HCT116 (cell line): ENCODE data around the gene SNIP1. TPM values are rescaled to one million over a fixed set of nuclear protein-coding genes. Genes with fewer than 3 reads are reported as not detected.

ENCODE experiments used
- ATAC-seq: fragments of 200-7000 bp; cut with Tn5 transposase; 2 replicates; pipeline ENCODE4 v1.9.1; 2020; ENCODE audit warnings: mild to moderate bottlenecking, moderate library complexity
- BruUV-seq: library from RNA; stranded (reverse); fragments of 400-500 nt; replicated peaks from 2 replicates; lab custom pipeline; 2021; lab: Mats Ljungman, UMichigan
- CTCF ChIA-PET: fragments of 300-600 bp; sonication (Branson Sonifier 250); formaldehyde crosslinking; loops from one replicate; lab custom pipeline; 2021; ENCODE audit warnings: antibody characterized with exemption; lab: Charles Lee
- POLR2A ChIA-PET: fragments of 300-600, 350-600 bp; sonication (Branson Sonifier 250); formaldehyde crosslinking; loops from one replicate; lab custom pipeline; 2021; ENCODE audit warnings: antibody characterized with exemption; lab: Charles Lee
- RAD21 ChIA-PET, 2 experiments: fragments of 300-600 bp; sonication (Branson Sonifier 250); formaldehyde crosslinking; loops; one replicate each; lab custom pipeline; 2023; ENCODE audit warnings: low total read pairs in 2 of 2; ENCODE audit not compliant: uncharacterized antibody in 2 of 2, unreplicated experiment in 2 of 2, low non-redundant PET in 1 of 2; lab: Charles Lee
- DNase-seq: peaks from one replicate; pipeline ENCODE4 v3.0.0-alpha.2; 2010; ENCODE audit warnings: low read depth, low spot score
- H2AFZ ChIP-seq: fragments of 200-600 bp; shearing (Covaris generic), sonication (generic); 2 replicates; pipeline ENCODE4 v1.6.1; 2017; ENCODE audit warnings: low read depth, mixed run types, mixed read lengths, antibody characterized with exemption, low read length; ENCODE audit not compliant: poor library complexity, severe bottlenecking
- H3K27ac ChIP-seq: 2 replicates; pipeline ENCODE4 v1.5.1; 2012; ENCODE audit warnings: low read depth, low read length
- H3K27me3 ChIP-seq: fragments of 200-600 bp; sonication (generic); 2 replicates; pipeline ENCODE4 v1.6.1; 2016; ENCODE audit warnings: mixed run types, low read length, mixed read lengths; ENCODE audit not compliant: insufficient read depth
- H3K36me3 ChIP-seq, 2 experiments: fragments of 200-500 bp in 1 of 2; fragments of 200-600 bp in 1 of 2; sonication (Bioruptor generic) in 1 of 2; sonication (generic) in 1 of 2; 2 replicates each; pipeline versions ENCODE4 v1.5.1 to v1.6.1; 2014 to 2016; ENCODE audit warnings: low read length in 2 of 2, inconsistent platforms in 1 of 2, mixed read lengths in 1 of 2, mixed run types in 1 of 2; ENCODE audit not compliant: insufficient read depth in 2 of 2, control insufficient read depth in 1 of 2
- H3K4me1 ChIP-seq, 2 experiments: fragments of 200-600 bp in 1 of 2; sonication (generic) in 1 of 2; 2 replicates each; pipeline versions ENCODE4 v1.5.1 to v1.6.1; 2012 to 2017; ENCODE audit warnings: low read length in 2 of 2, inconsistent platforms in 1 of 2, mild to moderate bottlenecking in 1 of 2, mixed read lengths in 1 of 2, mixed run types in 1 of 2, moderate library complexity in 1 of 2; ENCODE audit not compliant: insufficient read depth in 2 of 2, control insufficient read depth in 1 of 2
- H3K4me2 ChIP-seq: fragments of 200-600 bp; sonication (generic); 2 replicates; pipeline ENCODE4 v1.6.1; 2017; ENCODE audit warnings: mixed run types, low read length, mixed read lengths
- H3K4me3 ChIP-seq, 2 experiments: fragments of 200-600 bp in 1 of 2; sonication (generic) in 1 of 2; replicated peaks in 1 of 2; 2 replicates each; pipeline ENCODE4 v1.5.1; 2011 to 2016; ENCODE audit warnings: low read length in 2 of 2, control low read depth in 1 of 2, low read depth in 1 of 2, mild to moderate bottlenecking in 1 of 2, mixed read lengths in 1 of 2, mixed run types in 1 of 2
- H3K79me2 ChIP-seq: fragments of 200-600 bp; sonication (generic); 2 replicates; pipeline ENCODE4 v1.6.1; 2017; ENCODE audit warnings: mild to moderate bottlenecking, mixed run types, low read length, moderate library complexity, mixed read lengths; ENCODE audit not compliant: insufficient read depth
- H3K9ac ChIP-seq: fragments of 200-600 bp; sonication (generic); 2 replicates; pipeline ENCODE4 v1.6.1; 2016; ENCODE audit warnings: low read length, mixed read lengths
- H3K9me2 ChIP-seq: fragments of 200-600 bp; sonication (generic), shearing (Covaris generic); 2 replicates; pipeline ENCODE4 v1.6.1; 2017; ENCODE audit warnings: mixed run types, mild to moderate bottlenecking, moderate library complexity; ENCODE audit not compliant: insufficient read depth
- H3K9me3 ChIP-seq, 2 experiments: fragments of 200-500 bp in 1 of 2; fragments of 200-600 bp in 1 of 2; sonication (Bioruptor generic) in 1 of 2; sonication (generic) in 1 of 2; 2 replicates each; pipeline ENCODE4 v1.6.1; 2014 to 2017; ENCODE audit warnings: low read length in 2 of 2, mixed read lengths in 2 of 2, inconsistent platforms in 1 of 2, low read depth in 1 of 2, mild to moderate bottlenecking in 1 of 2, mixed run types in 1 of 2, moderate library complexity in 1 of 2; ENCODE audit not compliant: control insufficient read depth in 1 of 2, insufficient read depth in 1 of 2
- H4K20me1 ChIP-seq: fragments of 200-600 bp; sonication (generic), shearing (Covaris generic); 2 replicates; pipeline ENCODE4 v1.6.1; 2017; ENCODE audit warnings: mixed run types, mild to moderate bottlenecking, moderate library complexity; ENCODE audit not compliant: insufficient read depth
- CBX3 ChIP-seq: IDR thresholded peaks from 2 replicates; pipeline ENCODE4 v1.6.1; 2012; ENCODE audit warnings: low read depth
- EGR1 ChIP-seq: IDR thresholded peaks from 2 replicates; pipeline ENCODE4 v1.6.1; 2012; ENCODE audit warnings: low read depth
- EZH2 ChIP-seq: fragments of 200-600 bp; sonication (generic); IDR thresholded peaks from 2 replicates; pipeline ENCODE4 v1.6.1; 2017; ENCODE audit warnings: antibody characterized with exemption, mixed run types
- EZH2phosphoT487 ChIP-seq: fragments of 200-600 bp; IDR thresholded peaks from 2 replicates; pipeline ENCODE4 v1.6.1; 2018; ENCODE audit warnings: antibody characterized with exemption, borderline replicate concordance
- JUND ChIP-seq: IDR thresholded peaks from 2 replicates; pipeline ENCODE4 v1.6.1; 2012
- POLR2A ChIP-seq: IDR thresholded peaks from 2 replicates; pipeline ENCODE4 v1.7.0; 2011; ENCODE audit warnings: borderline replicate concordance; ENCODE audit not compliant: insufficient read depth, insufficient read length; ENCODE audit errors: extremely low read depth
- POLR2AphosphoS5 ChIP-seq: IDR thresholded peaks from 2 replicates; pipeline ENCODE4 v1.6.1; 2011; ENCODE audit warnings: mild to moderate bottlenecking, low read depth, low read length, moderate library complexity
- SIN3A ChIP-seq: IDR thresholded peaks from 2 replicates; pipeline ENCODE4 v1.6.1; 2012; ENCODE audit warnings: low read depth
- SRF ChIP-seq: IDR thresholded peaks from 2 replicates; pipeline ENCODE4 v1.6.1; 2012; ENCODE audit warnings: low read depth
- TCF7L2 ChIP-seq: IDR thresholded peaks from 2 replicates; pipeline ENCODE4 v1.7.0; 2011; ENCODE audit warnings: borderline replicate concordance, inconsistent platforms; ENCODE audit not compliant: insufficient read depth, insufficient read length; ENCODE audit errors: extremely low read depth
- intact Hi-C: fragments of 100-400 bp; cut with micrococcal nuclease; formaldehyde crosslinking; loops from 2 replicates; pipeline ENCODE4 v1.10.0; 2022
- total RNA-seq: library from RNA; stranded (reverse); gene quantifications from one replicate; pipeline ENCODE4 v1.2.1, GENCODE V29; 2021; ENCODE audit not compliant: unreplicated experiment
- TF ChIP-seq, protein P1 (sequence below): IDR thresholded peaks from 2 replicates; pipeline ENCODE4 v1.6.1; 2012
- TF ChIP-seq, protein P2 (sequence below): IDR thresholded peaks from 2 replicates; pipeline ENCODE4 v1.6.1; 2012; ENCODE audit warnings: low read depth
- TF ChIP-seq, protein P3 (sequence below), 3 experiments: fragments of 200-600 bp in 1 of 3; sonication (generic) in 1 of 3; IDR thresholded peaks in 2 of 3; conservative IDR thresholded peaks in 1 of 3; 2 replicates each; pipeline ENCODE4 v1.5.1; 2012 to 2017; ENCODE audit warnings: low read depth in 2 of 3, low read length in 2 of 3, antibody characterized with exemption in 1 of 3, borderline replicate concordance in 1 of 3, control low read depth in 1 of 3, mild to moderate bottlenecking in 1 of 3, mixed read lengths in 1 of 3, mixed run types in 1 of 3, moderate library complexity in 1 of 3; ENCODE audit not compliant: insufficient read depth in 1 of 3

SNIP1 gene
- total RNA-seq, 1 experiment from 2014 or later, result 18.8 TPM

DNA sequence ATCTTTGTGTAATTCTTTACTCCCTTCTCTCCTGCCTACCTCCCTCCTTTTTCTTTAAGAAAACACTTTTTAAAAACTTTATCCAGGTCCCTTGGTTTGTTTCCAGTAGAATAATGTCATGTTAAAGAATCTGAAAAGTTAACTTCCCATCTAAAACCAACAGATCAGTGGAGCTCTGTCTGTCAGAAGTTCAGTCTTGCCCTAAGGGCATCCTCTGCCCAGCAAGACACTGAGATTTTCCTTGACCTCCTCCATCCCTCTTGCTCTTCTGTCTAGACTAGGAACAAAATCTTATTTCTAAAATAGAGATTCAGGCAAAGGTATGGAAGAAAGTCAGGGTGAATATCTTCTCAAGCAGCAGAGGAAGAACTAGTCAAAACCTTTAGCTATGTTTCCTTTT is 47.3 kb upstream of the SNIP1 start:
- Histone ChIP-seq H3K9me3 (no peaks in the 10 kb centered on the region), H4K20me1 (no peaks in the 10 kb centered on the region), H3K36me3 (no peaks in the 10 kb centered on the region), H3K9me2 (no peaks in the 10 kb centered on the region), H3K9ac (no peak overlapping the region), H3K4me2 (no peak overlapping the region), H3K79me2 (no peaks in the 10 kb centered on the region), H3K27me3 (peaks cover 7% of the 10 kb centered on the region; the same call in 1 of the 2 replicates), H3K4me3 (no peak overlapping the region), H3K27ac (no peak overlapping the region), H3K4me1 (peaks cover under 1% of the 10 kb centered on the region in 2 experiments; a peak in 2 of 4 replicates), H2AFZ (no peak overlapping the region)
- CTCF ChIA-PET, result no interaction called here
- no TSS peak for BruUV-seq
- DNase-seq (no peak), ATAC-seq (no peak)
- RAD21 ChIA-PET, result no interaction called here
- POLR2A ChIA-PET, result interaction anchor here (1.6 kb wide), 1 partner anchor 129 kb away, joined by 3 read pairs; no protein-coding TSS in a partner anchor
- TF ChIP-seq SIN3A (no peak), EZH2phosphoT487 (no peak), JUND (no peak), EZH2 (no peak), SRF (no peak), TCF7L2 (no peak), POLR2A (no peak), EGR1 (no peak), CBX3 (no peak), POLR2AphosphoS5 (no peak)
- TF ChIP-seq, protein P1, sequence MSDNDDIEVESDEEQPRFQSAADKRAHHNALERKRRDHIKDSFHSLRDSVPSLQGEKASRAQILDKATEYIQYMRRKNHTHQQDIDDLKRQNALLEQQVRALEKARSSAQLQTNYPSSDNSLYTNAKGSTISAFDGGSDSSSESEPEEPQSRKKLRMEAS, result no peak
- TF ChIP-seq, protein P2, sequence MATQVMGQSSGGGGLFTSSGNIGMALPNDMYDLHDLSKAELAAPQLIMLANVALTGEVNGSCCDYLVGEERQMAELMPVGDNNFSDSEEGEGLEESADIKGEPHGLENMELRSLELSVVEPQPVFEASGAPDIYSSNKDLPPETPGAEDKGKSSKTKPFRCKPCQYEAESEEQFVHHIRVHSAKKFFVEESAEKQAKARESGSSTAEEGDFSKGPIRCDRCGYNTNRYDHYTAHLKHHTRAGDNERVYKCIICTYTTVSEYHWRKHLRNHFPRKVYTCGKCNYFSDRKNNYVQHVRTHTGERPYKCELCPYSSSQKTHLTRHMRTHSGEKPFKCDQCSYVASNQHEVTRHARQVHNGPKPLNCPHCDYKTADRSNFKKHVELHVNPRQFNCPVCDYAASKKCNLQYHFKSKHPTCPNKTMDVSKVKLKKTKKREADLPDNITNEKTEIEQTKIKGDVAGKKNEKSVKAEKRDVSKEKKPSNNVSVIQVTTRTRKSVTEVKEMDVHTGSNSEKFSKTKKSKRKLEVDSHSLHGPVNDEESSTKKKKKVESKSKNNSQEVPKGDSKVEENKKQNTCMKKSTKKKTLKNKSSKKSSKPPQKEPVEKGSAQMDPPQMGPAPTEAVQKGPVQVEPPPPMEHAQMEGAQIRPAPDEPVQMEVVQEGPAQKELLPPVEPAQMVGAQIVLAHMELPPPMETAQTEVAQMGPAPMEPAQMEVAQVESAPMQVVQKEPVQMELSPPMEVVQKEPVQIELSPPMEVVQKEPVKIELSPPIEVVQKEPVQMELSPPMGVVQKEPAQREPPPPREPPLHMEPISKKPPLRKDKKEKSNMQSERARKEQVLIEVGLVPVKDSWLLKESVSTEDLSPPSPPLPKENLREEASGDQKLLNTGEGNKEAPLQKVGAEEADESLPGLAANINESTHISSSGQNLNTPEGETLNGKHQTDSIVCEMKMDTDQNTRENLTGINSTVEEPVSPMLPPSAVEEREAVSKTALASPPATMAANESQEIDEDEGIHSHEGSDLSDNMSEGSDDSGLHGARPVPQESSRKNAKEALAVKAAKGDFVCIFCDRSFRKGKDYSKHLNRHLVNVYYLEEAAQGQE, result no peak
- TF ChIP-seq, protein P3, sequence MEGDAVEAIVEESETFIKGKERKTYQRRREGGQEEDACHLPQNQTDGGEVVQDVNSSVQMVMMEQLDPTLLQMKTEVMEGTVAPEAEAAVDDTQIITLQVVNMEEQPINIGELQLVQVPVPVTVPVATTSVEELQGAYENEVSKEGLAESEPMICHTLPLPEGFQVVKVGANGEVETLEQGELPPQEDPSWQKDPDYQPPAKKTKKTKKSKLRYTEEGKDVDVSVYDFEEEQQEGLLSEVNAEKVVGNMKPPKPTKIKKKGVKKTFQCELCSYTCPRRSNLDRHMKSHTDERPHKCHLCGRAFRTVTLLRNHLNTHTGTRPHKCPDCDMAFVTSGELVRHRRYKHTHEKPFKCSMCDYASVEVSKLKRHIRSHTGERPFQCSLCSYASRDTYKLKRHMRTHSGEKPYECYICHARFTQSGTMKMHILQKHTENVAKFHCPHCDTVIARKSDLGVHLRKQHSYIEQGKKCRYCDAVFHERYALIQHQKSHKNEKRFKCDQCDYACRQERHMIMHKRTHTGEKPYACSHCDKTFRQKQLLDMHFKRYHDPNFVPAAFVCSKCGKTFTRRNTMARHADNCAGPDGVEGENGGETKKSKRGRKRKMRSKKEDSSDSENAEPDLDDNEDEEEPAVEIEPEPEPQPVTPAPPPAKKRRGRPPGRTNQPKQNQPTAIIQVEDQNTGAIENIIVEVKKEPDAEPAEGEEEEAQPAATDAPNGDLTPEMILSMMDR (IDR thresholded peaks at IDR 0.05 in 2 of 3, conservative IDR thresholded peaks at IDR 0.05 in 1 of 3; ENCODE audit: borderline replicate concordance in 1 of 3, insufficient read depth in 1 of 3, low read depth in 2 of 3, low read length in 2 of 3), result no peak
- intact Hi-C loops, result no loop called here
